Central memory CD4-positive, alpha-beta T cell (primary cell): Measurements from ENCODE around the gene KRT35.

Experiments used
- DNase-seq: peaks from one replicate; pipeline ENCODE4 v3.0.0; 2022
- total RNA-seq, 3 experiments: gene quantifications; one replicate each; lab custom pipeline; 2026; lab: John Stamatoyannopoulos, UW

Gene KRT35
- total RNA-seq, result 0 reads per million in 3 experiments

DNA sequence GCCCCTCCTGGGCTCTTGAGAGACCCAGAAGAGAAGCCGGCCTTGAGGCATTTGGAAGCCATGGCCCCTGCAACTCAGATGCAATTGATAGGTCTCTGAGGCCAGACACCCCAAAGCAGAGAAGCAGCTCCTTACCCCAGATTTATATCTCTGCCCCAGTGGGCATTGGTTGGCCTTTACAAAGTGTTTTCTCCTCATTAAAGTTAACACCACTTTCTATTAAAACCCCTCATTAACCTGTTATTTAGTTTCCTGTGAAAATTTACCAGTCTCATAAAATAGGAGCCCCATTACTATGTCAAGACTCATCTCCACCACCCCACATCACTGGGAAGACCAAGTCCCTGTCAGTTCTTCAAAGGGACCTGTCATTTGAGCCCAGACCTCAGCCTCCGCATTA, at the start of gene KRT35:
Gene KRT35 (minus strand): TSS at position 116 of the 400 bp plus-strand sequence. CDS start 54 bp downstream, at position 62.
- no peak for DNase-seq

DNA sequence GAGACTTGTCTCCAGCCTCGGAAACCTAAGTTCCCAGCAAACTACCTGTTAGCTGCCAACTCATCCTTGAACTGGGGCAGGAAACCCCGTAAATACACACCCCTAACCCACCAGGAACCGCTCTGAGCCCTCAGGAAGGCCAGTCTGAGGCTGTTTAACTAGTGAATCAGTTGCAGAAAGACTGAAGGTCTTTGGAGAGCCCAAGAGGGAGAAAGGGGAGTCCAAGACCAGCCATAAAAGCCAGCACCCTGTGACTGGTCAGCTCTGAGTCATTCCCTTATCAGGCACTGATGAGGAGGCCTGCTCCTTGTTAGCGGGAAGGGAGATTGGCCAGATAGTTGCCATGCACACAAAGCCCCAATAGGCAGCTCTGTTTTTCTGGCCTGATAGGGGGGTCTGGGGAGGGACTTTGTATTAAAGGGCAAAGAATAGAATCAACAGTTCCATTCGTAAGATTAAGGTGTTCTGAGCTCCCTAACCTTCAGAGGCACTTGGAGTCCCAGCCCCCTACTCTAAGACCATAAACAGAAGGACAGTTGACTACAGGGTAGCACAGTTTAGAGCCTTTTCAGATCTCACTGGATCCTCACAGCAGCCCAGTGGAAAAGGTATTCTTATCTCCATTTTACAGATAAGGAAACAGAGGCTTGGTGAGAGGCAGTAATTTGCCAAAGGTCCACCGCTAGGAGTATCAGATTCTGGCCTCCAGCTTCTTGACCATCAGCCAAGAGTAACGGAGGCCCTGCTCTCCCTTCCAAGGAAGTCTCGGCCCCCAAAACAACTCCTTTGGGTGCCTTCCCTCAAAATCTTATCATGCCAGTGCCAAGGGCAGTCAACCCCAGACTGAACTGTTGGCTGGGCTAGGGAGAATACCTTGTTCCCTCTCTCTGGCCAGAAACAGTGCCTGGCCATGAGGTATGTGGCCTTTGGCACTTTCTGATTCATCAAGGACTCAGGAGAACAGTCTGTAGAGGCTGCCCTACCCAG, 49.4 kb upstream of the KRT35 start:
- no peak for DNase-seq

DNA sequence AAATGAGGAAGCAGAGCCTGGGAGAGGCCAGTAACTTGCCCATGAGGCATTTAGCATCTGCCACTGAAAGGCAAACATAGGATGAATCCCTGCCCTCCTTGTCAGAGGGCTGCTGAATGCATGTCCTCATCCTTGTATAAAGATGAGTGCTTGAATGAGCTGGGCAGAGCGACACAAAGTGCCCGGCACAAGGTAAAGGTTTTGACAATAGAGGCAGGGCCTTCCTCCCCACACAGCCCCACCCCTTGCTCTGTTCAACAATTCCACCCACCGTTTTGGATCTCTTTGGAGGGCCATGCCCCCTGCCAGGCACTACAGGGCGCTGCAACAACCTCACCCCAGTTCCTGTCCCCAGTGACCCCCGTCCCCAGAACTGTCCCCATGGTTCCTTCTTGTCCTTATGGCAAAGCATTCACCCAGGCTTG, 48.6 kb upstream of the KRT35 start:
- no peak for DNase-seq

DNA sequence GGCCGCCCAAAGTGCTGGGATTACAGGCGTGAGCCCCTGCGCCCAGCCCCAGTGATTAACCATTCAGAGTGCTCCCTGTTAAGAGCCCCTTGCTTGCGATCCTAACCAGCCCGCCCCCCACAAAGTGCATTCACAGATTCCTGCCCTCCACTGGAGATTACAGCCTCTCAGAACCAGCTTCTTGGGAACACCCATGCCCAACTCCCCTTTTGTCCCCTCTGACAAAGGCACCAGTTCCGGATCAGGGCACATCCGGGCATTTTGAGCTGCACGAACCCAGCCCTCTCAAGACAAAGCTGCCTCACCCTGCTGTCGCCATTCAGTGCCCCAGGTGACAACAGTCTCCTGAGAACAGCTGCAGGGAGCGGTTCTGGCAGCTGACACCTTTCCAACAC, 48.0 kb upstream of the KRT35 start:
- DNase-seq, result no peak

DNA sequence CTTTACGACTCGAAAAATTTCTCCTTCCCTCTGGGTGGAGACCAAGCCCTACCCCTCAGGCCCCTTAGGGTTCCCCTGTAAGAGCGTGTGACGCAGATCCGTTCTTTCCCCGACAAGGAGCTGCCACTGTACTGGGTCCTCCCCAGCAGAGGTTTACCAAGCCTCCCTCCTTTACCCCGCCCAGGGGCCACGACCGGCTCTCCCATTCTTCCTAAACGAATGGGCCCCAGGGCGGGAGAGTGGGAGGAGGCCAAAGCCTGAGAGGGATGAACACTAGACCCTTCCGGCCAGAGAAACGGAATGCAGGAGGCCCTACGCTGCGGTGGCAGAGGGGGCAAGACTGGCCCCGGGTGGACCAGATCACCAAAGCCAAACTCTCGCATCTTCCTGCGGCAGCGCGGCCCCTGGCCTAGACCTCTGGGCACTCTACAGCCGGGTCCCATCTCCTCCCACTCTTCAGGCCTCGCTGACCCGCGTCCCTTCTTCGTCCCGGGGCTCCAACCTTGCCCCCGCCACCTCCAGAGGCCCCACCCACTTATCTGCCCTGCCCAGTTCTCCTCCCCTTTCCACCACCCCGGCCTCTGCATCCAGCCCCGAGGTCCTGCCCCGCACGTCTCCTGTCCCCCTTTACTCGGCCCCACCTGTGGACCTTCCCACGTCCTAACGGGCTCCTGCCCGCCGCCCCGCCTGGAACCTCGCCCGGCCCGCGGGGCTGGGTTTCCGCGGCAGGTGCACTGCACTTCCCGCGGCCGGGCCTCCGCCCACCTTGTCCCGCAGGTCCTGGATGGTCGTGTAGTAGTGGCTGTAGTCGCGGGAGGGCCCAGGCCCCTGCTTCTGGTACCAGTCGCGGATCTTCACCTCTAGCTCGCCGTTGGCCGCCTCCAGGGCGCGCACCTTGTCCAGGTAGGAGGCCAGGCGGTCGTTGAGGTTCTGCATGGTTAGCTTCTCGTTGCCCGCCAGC, 46.4 kb upstream of the KRT35 start:
- no peak for DNase-seq

DNA sequence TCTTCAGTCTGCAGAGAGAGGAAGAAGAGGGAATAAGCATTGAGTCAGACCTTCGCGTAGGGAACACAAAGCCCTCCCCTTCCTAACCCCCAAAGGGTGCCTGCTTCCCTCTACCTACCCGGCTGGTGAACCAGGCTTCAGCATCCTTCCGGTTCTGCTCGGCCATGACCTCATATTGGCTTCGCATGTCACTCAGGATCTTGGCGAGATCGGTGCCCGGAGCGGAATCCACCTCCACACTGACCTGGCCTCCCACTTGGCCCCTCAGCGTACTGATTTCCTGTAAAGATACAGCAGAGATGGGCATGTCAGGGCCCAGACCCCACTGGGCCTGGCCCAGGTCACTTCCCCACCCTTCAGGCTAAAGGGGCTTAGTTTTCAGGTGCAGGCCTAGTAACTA, 43.3 kb upstream of the KRT35 start:
- no peak for DNase-seq

DNA sequence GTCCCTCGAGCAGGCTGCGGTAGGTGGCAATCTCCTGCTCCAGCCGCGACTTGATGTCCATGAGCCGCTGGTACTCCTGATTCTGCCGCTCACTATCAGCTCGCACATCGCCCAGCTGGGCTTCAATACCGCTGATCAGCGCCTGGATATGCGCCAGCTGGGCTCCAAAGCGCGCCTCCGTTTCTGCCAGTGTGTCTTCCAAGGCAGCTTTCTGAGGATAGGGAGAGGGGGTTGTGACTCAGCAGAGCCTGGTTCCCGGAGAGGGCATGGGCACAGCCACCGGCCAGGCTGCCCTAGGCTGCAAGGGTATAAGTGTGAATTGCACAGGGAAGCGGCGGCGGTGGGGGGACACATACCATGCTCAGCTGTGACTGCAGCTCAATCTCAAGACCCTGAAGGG, 42.8 kb upstream of the KRT35 start:
- DNase-seq, result no peak

DNA sequence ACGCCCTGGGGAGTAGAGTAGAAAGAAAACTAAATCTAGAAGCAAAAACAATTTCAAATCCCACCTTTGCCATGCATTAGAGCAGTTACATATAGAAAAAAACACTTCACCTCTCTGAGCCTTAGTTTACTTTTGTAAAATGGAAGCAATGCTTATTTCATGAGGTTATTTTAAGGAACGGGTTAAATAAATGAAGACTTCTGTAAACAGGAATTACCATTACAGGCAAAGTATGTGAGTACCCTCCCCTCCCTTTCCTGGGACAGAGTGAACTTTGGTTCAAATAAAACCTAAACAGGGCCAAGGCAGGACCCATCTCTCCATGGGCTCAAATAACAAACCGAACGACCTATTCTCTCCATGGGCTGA, 42.3 kb upstream of the KRT35 start:
- no peak for DNase-seq

DNA sequence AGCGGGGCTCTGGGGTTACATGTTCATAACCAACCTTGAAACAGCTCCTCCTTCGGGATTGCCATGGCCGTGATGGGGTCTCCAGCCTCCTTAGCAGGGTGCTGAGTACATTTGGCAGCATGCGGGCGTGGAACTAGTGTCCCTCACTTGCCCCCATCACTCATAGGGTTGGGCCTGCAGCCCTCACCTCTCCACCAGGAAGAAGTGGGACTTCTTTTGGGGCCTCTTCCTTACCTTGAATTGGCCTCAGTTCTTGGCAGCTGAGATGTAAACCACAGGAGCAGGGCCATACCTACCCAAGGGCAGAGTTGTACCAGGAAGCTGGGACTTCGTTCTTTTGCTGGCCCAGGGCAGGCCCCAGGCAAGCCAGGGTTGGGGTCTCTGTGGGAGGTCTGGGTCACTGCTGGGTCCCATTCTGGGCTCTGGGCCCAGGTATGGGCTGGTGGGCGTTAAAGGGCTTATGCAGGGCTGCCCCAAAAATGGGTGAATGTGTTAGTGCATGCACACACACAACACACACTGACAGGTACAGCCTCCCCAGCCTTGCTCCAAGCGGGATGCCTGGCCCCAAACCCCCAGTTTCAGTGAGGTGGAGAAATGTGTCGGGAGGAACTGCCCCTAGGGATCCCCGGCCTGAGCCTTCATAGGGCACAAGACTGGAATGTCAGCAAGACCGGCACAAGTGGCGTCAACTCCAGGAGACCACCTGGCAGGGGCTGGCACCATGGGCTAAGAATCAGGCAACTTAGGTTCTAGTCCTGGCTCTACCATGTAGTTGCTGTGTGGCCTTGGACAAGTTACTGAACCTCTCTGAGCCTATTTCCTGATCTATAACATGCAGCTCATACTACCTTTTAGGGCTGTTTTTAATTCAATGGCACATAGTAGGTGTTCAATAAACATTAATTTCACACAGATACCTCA, 41.6 kb upstream of the KRT35 start:
- no peak for DNase-seq

DNA sequence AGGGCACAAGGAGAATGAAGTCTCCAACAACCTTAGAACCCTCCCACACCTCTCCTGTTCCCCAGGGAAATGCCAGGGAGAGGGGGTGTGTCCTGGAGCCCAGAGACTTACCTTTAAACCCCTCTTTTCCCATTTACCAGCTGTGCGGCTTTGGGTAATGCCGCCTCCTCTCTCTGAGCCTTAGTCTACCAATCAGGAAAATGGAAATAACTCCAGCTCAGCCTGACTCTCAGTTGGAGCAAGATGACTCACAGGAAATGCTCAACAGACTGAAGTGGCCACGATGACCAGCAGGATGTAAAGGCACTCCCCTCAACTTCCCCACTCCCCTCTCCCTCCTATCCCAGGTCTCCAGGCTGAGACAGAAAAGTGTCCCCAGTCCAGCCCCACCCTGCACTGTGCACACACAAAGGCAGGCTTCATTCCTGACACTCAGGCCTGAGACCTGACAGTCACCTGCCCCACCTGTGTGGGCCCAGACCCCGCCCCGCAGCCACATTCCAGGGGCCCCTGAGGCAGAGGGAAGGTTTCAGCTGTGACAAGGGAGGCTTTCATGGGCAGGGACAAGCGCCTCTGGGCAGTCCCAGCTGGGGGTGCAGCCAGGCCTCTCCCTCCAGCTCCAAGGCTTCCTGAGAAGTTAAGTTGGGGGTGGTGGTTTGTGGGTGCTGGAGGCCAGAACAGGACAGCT, 40.8 kb upstream of the KRT35 start:
- DNase-seq, result no peak

DNA sequence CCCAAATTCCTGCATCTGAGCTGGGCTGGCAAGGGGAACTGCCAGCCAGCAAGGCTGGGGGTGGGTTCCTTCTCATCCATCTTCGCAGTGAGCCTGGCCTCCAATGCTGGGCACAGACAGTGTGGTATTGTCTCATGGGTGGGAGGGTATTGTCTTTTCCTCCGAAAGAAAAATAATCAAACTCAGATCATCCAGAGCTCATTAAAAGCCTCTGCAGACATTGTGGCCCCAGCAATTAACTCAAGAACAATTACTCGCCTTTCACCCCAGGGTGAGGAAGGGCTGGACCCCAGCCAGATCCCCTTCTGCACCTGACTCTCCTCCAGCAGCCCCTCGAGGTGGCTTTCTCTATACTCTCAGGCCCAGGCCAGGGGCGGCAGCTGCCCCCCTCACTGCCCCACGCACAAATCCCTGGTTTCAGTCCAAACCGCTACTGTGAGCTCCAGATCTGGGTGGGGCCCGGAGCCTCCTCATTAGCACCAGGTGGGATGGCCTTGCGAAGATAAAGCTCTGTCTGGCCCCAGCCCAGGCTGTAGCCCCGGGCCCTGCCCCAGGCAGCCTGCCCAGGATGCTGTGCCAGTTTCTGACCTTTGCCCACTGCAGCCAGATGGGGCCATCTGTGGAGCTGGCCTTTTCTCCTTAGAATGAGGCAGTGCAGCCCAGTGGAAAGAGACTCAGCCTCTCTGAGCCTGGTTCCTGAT, 40.0 kb upstream of the KRT35 start:
- no peak for DNase-seq

DNA sequence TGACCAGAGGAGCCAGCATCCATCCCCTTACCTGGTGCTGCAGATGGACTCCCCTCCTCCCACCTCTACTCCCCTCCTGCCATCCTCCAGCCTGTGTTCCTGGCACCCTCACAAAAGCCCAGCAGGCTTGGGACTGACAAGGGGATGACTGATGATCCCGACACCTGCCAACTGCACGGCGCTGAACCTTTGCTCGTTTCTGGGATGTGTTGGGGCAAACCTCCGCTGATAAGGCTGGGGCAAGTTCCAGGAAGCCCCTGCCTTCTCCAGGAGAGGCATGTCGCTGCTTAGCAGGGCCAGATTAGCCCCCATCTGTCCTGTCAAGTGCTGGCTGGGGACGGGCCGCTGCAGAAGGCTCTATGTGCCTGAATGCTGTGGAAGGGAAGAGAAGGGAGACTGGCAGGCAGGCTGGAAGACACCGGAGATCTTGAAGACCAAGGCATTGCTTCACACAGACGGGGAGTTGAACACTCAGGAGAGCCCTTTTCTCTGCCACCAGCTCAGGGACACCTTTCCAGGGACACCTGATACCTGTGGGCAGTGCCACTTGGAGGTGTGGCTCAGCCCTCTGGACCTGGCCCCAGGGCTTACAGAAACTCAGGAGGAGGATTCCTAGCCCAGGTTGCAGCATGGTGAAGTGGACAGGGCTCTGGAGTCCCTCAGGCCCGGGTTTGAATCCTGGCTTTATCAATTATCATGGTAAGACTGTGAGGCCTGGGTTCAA, 38.7 kb upstream of the KRT35 start:
- no peak for DNase-seq

DNA sequence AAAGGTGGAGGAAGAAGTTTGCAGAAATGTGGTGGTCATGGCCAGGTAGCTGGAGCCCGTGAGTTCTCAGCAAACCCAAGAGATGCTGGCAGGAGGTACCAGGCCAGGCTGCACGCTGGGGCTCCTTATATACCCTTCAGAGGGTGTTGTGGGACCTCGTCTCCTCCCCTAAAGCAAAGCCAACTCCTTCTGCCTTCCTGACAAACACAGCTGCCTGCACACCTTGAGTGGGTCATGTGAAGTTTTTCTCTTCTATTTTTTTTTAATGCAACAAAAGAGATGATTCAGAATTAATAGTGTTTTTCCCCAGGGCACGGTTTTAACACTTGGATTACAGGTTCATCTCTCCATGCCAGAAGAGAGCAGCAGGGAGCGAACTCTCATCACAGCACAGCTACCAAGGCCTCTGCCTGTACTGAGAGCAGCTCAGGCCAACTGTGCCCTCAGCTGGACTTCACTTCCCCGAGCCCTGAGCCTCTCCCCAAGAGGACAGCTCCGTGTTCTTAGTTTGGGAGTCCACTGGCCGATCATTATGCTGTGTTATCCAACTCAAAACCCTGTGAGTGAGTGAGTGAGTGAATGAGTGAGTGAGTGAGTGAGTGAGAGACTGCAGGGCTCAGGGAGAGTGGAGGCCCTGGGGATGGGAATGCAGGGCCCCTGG, 38.0 kb upstream of the KRT35 start, which contains the start of gene KRT15:
Gene KRT15 (minus strand): TSS at position 102 of the 661 bp plus-strand sequence. CDS start 63 bp downstream, at position 39.
- no peak for DNase-seq

DNA sequence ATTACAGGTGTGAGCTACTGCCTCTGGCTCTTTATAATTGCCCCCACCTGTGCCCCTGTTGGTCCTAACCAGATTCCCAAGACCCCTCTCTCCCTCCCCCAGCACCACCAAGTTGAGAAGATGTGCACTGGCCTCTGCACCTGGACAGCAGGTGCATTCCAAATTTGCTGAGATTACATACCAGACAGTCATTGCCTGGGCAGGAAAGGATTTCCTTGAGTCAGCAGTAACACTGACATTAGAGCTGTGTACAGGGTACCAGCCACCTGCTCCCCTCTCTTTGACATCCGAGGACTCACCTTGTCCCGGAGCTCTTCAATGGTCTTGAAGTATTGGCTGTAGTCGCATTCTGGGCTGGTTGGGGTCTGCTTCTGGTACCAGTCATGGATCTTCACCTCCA, 37.1 kb upstream of the KRT35 start:
- DNase-seq, result no peak

DNA sequence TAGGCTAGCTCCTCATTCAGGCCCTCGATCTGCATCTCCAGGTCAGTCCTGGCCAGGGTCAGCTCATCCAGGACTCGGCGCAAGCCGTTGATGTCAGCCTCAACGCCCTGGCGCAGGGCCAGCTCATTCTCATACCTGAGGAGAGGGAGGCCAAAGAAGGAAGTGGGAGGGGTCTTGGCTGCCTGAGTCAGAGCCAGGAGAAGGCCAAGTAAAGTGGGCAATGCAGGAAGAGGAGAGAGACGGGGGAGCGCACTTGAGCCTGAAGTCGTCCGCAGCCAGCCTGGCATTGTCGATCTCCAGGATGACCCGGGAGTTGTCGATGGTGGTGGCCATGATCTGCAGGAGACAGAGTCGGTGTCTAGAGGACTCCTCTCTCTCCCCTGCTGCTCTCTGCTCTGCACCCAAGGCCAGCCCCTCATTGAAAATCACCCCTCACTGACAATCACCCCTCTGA, 35.9 kb upstream of the KRT35 start:
- no peak for DNase-seq

DNA sequence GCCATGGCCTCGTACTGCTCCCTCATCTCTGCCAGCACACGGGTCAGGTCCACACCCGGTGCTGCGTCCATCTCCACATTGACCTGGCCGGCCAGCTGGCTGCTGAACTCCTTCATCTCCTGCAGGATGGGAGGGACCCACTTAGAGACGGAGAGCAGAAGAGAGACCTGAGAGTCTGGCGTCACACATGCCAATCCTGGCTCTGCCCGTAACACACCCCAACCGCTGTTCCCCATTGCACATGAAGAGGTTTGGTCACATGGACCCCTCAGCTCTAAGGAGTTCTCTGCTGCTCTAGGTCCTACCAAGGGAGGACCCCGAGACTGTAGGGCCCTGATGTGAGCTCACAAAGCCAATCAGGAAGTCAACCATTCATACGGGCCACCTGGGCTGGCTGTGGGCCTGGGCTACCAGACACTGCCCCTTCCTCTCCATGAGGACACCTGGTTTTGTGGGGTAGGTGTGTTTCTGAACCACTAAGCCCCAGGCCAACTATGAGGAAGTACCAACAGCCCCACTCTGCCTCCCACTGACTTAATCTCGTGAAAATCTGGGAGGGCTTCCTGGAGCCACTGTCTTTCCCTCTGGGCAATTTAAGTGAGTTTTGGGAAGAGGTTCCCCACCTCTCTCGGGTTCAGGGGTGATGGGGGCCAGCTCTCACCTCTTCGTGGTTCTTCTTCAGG, 35.3 kb upstream of the KRT35 start:
- no peak for DNase-seq

DNA sequence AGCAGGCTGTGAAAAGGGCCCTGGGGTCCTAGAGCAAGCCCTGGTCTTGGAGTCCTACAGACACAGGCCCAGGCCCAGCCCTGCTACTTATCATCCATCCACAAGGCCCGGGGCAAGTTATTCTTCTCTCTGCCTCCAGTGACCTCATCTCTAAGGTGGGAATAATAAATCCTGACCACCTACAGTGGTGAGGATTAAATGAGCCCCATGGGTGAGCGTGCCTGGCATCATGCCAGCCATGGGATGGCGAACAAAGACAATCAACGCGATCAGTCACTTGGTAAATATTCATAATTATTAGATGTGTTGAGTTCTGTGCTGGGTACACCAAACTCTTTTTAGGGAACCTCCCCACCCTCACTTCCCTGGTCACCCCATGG, 32.2 kb upstream of the KRT35 start:
- DNase-seq, result no peak

DNA sequence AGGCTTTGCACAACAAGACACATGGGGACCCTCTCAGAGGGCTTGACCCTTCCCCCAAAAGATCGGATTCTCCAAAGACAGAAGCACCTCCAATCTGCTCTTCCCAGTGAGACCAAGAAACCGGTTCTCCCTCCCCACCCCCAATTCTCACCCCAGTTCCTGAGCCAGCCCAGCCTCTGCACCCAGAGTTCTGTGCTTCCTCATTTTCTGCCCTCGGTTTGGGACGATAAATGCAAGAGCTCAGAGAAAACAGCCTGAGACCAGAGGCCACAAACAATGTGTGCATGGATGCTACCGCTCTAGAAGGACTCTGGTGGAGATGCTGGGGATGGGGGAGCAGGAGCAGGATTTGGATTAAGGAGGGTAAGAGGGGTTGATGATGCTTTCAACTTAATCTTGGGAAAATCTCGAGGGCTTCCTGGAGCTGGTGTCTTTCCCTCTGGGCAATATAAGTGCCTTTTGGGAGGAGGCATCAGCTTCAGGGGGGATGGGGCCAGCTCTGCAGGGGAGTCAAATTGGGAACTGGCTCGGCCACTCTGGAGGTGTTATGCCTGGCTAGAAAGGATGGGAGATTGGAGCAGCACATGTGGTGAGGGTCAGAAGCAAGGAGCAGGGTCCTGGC, 31.7 kb upstream of the KRT35 start:
- no peak for DNase-seq
